GM12873 (cell line): Measurements from ENCODE around the gene PNRC1.

ENCODE experiments used
- CTCF ChIP-seq: IDR thresholded peaks from 2 replicates; pipeline ENCODE4 v1.5.1; 2012; ENCODE audit warnings: low read depth, mild to moderate bottlenecking, moderate library complexity, low read length, control low read depth; ENCODE audit not compliant: insufficient read depth; ENCODE audit errors: missing control alignments

Gene PNRC1

GRCh38 chr6:89118931-89119330, 38.4 kb downstream of the PNRC1 start:
- no peak for TF ChIP-seq CTCF

GRCh38 chr6:89120371-89120770, 39.8 kb downstream of the PNRC1 start:
- no peak for TF ChIP-seq CTCF

- TF ChIP-seq CTCF: no peak
Measured at GRCh38 chr6:89121934-89122333, 41.4 kb downstream of the PNRC1 start.

- peak; percentile 57 for TF ChIP-seq CTCF
Measured at GRCh38 chr6:89122625-89123024, 42.1 kb downstream of the PNRC1 start.

- TF ChIP-seq CTCF: no peak
Measured at GRCh38 chr6:89131599-89131998, 51.0 kb downstream of the PNRC1 start.

- TF ChIP-seq CTCF: no peak
Measured at GRCh38 chr6:89132057-89132456, 51.5 kb downstream of the PNRC1 start.

GRCh38 chr6:89133981-89134380, 53.4 kb downstream of the PNRC1 start:
- no peak for TF ChIP-seq CTCF

- TF ChIP-seq CTCF: no peak
Measured at GRCh38 chr6:89134723-89135122, 54.2 kb downstream of the PNRC1 start.
